K562 (cell line): Measurements from ENCODE around the gene TCAP. TPM values are rescaled to one million over a fixed set of nuclear protein-coding genes. Genes with fewer than 3 reads are reported as not detected.
A peak's percentile ranks its signal among the peaks of the same experiment; 100 is the strongest.

Source experiments
- ATAC-seq: fragments of 200-7000 bp; cut with Tn5 transposase; 3 replicates; pipeline ENCODE4 v1.9.1; 2020; ENCODE audit warnings: moderate library complexity
- BruUV-seq: library from RNA; stranded (reverse); fragments of 400-500 nt; replicated peaks from 2 replicates; lab custom pipeline; 2021; lab: Mats Ljungman, UMichigan
- CTCF ChIA-PET: fragments of 300-600 bp; formaldehyde crosslinking; extraction: SDS; loops from one replicate; lab custom pipeline; 2021; ENCODE audit warnings: low intra/inter-chr PET ratio; lab: Yijun Ruan, JAX
- POLR2A ChIA-PET: fragments of 300-600, 350-650 bp; sonication (Branson Sonifier 250); formaldehyde crosslinking; extraction: SDS; loops from one replicate; lab custom pipeline; 2021; ENCODE audit warnings: antibody characterized with exemption, inconsistent platforms; lab: Yijun Ruan, JAX
- DNase-seq, 4 experiments: peaks; one replicate each; pipeline versions ENCODE4 v3.0.0 to v3.0.0-alpha.2; 2011 to 2018; ENCODE audit warnings: low spot score in 3 of 4, mixed read lengths in 3 of 4; ENCODE audit errors: extremely low read depth in 1 of 4
- FAIRE-seq: peaks from 2 replicates; lab custom pipeline; 2011; peaks lifted over from hg19 to GRCh38; lab: Jason Lieb, UNC
- H2AFZ ChIP-seq: 2 replicates; pipeline ENCODE4 v1.6.0; 2011; ENCODE audit warnings: low read depth, low read length, control low read depth, inconsistent platforms
- H3K27ac ChIP-seq: fragments of 200-600 bp; 3 replicates; pipeline ENCODE4 v1.8.0; 2011; ENCODE audit warnings: low read depth, mild to moderate bottlenecking, control low read depth, inconsistent platforms, low read length, moderate library complexity, mixed read lengths; ENCODE audit errors: extremely low read depth
- H3K27me3 ChIP-seq, 2 experiments: fragments of 300-600 bp in 1 of 2; 2 replicates in 1 of 2; 3 replicates in 1 of 2; pipeline versions ENCODE4 v1.6.0 to v1.8.0; 2011; ENCODE audit warnings: inconsistent platforms in 2 of 2, low read length in 2 of 2, mild to moderate bottlenecking in 1 of 2, mixed read lengths in 1 of 2, moderate library complexity in 1 of 2; ENCODE audit not compliant: control insufficient read depth in 2 of 2, insufficient read depth in 2 of 2
- H3K36me3 ChIP-seq: fragments of 300-600 bp; 3 replicates; pipeline ENCODE4 v1.8.0; 2011; ENCODE audit warnings: mild to moderate bottlenecking, low read length, inconsistent platforms; ENCODE audit not compliant: control insufficient read depth, insufficient read depth
- H3K4me1 ChIP-seq, 2 experiments: fragments of 200-600 bp in 1 of 2; replicated peaks in 1 of 2; 2 replicates in 1 of 2; 3 replicates in 1 of 2; pipeline versions ENCODE4 v1.5.1 to v1.8.0; 2011; ENCODE audit warnings: inconsistent platforms in 2 of 2, low read length in 2 of 2, mild to moderate bottlenecking in 1 of 2, mixed read lengths in 1 of 2, moderate library complexity in 1 of 2; ENCODE audit not compliant: control insufficient read depth in 2 of 2, insufficient read depth in 2 of 2
- H3K4me2 ChIP-seq: 2 replicates; pipeline ENCODE4 v1.6.1; 2011; ENCODE audit warnings: low read length, control low read depth, inconsistent platforms, mixed read lengths; ENCODE audit not compliant: insufficient read depth
- H3K4me3 ChIP-seq: fragments of 200-600 bp; sonication (generic), shearing (Covaris generic); 2 replicates; pipeline ENCODE4 v1.5.1; 2016; ENCODE audit warnings: control low read depth, inconsistent platforms
- H3K79me2 ChIP-seq: fragments of 200-600 bp; 3 replicates; pipeline ENCODE4 v1.8.0; 2011; ENCODE audit warnings: low read length, inconsistent platforms; ENCODE audit not compliant: control insufficient read depth, insufficient read depth
- H3K9ac ChIP-seq, 2 experiments: 2 replicates each; pipeline versions ENCODE4 v1.6.0 to v1.6.1; 2011; ENCODE audit warnings: low read depth in 2 of 2, low read length in 2 of 2, control low read depth in 1 of 2, inconsistent platforms in 1 of 2, mild to moderate bottlenecking in 1 of 2, mixed read lengths in 1 of 2; ENCODE audit not compliant: insufficient read depth in 1 of 2
- H3K9me1 ChIP-seq: one replicate; pipeline ENCODE4 v1.6.0; 2011; ENCODE audit warnings: inconsistent platforms, mild to moderate bottlenecking, low read length, moderate library complexity; ENCODE audit not compliant: control insufficient read depth, insufficient read depth
- H3K9me3 ChIP-seq: replicated peaks from 2 replicates; pipeline ENCODE4 v1.5.1; 2011; ENCODE audit warnings: low read depth, low read length, inconsistent platforms; ENCODE audit not compliant: control insufficient read depth, insufficient read depth
- H4K20me1 ChIP-seq: replicated peaks from 2 replicates; pipeline ENCODE4 v1.6.1; 2011; ENCODE audit warnings: low read length, inconsistent platforms, mixed read lengths; ENCODE audit not compliant: control insufficient read depth, insufficient read depth
- GTF2A2 ChIP-seq: IDR thresholded peaks from 2 replicates; pipeline ENCODE4 v1.6.1; 2016; ENCODE audit warnings: mild to moderate bottlenecking, missing genetic modification characterization, missing compliant biosample characterization
- KDM4B ChIP-seq, 2 experiments: fragments of 450-650 bp in 1 of 2; sonication (generic) in 1 of 2; IDR thresholded peaks; 2 replicates each; pipeline ENCODE4 v1.6.1; 2016 to 2017; ENCODE audit warnings: borderline replicate concordance in 2 of 2, antibody characterized with exemption in 1 of 2, low read depth in 1 of 2, mild to moderate bottlenecking in 1 of 2
- PML ChIP-seq: IDR thresholded peaks from 2 replicates; pipeline ENCODE4 v1.6.1; 2012; ENCODE audit warnings: low read length, inconsistent platforms
- TEAD1 ChIP-seq, 2 experiments: fragments of 450-650 bp in 1 of 2; sonication (generic) in 1 of 2; formaldehyde crosslinking; IDR thresholded peaks; 2 replicates each; pipeline versions ENCODE4 v1.4.0 to v1.8.0; 2020 to 2022; ENCODE audit warnings: mild to moderate bottlenecking in 2 of 2, missing genetic modification reagents in 1 of 2
- TRIM28 ChIP-seq: fragments of 450-650 bp; IDR thresholded peaks from 2 replicates; pipeline ENCODE4 v1.6.1; 2017
- ZKSCAN1 ChIP-seq: fragments of 150-350 bp; IDR thresholded peaks from 2 replicates; pipeline ENCODE4 v1.6.1; 2016; ENCODE audit warnings: low read depth, low read length
- ZNF24 ChIP-seq: fragments of 450-650 bp; IDR thresholded peaks from 2 replicates; pipeline ENCODE4 v1.6.1; 2016
- ZNF280A ChIP-seq: fragments of 450-650 bp; IDR thresholded peaks from 2 replicates; pipeline ENCODE4 v1.6.1; 2018; ENCODE audit warnings: mild to moderate bottlenecking, low read depth; ENCODE audit not compliant: partially characterized antibody
- ZNF589 ChIP-seq: fragments of 200-800 bp; sonication (Bioruptor generic); IDR thresholded peaks from 2 replicates; pipeline ENCODE4 v1.6.1; 2016; ENCODE audit warnings: low read depth, missing genetic modification characterization, missing compliant biosample characterization
- WGBS: fragments of 100-300 bp; shearing (Covaris generic); methylation state at CpG from one replicate; pipeline ENCODE4 v1.1.6; 2016; ENCODE audit warnings: low coverage, mixed read lengths; ENCODE audit not compliant: insufficient coverage; ENCODE audit errors: missing lambda C conversion rate; 5-methylcytosine and 5-hydroxymethylcytosine counted together
- in situ Hi-C: fragments of 300-500 bp; cut with MboI; formaldehyde crosslinking; loops from 4 replicates; pipeline ENCODE4 v1.15.0; 2018; ENCODE audit warnings: inconsistent platforms, mixed read lengths
- intact Hi-C: fragments of 100-400 bp; cut with micrococcal nuclease; formaldehyde crosslinking; loops from 2 replicates; pipeline ENCODE4 v1.14.2; 2022
- polyA plus RNA-seq, 8 experiments: library from polyadenylated mRNA; depleted of rRNA in 4 of 8; stranded (reverse) in 5 of 8; unstranded in 3 of 8; fragments of >200 nt; fragmentation: Nextera tagmentation in 2 of 8; fragmentation: Illumina TruSeq in 1 of 8; extraction: Ambion mirVana in 2 of 8; extraction: Trizol in 1 of 8; gene quantifications; 2 replicates each; pipeline versions ENCODE4 v1.2.1 to v1.2.3, GENCODE V29; 2011 to 2014; ENCODE audit warnings: inconsistent platforms in 1 of 8, missing spikeins in 1 of 8
- total RNA-seq, 7 experiments: library from RNA; depleted of rRNA in 6 of 7; stranded (reverse); fragments of >200 nt in 6 of 7; fragmentation: Illumina TruSeq in 2 of 7; extraction: Trizol in 2 of 7; gene quantifications; 2 replicates each; pipeline versions ENCODE4 v1.2.1 to v1.2.3, GENCODE V29; 2011 to 2021; ENCODE audit warnings: low replicate concordance in 1 of 7
- TF ChIP-seq, protein P1 (sequence below), 3 experiments: IDR thresholded peaks in 2 of 3; conservative IDR thresholded peaks in 1 of 3; 2 replicates each; pipeline ENCODE4 v1.5.1; 2011 to 2012; ENCODE audit warnings: low read length in 3 of 3, mild to moderate bottlenecking in 3 of 3, control low read depth in 2 of 3, improper control_type of control experiment in 1 of 3, inconsistent platforms in 1 of 3, low read depth in 1 of 3, mixed read lengths in 1 of 3, moderate library complexity in 1 of 3; ENCODE audit not compliant: insufficient read depth in 2 of 3

Gene TCAP
- total and polyA plus RNA-seq, 9 of the 15 experiments (the other 6 are each of a cell fraction or from before 2014, with no cell fraction given), result 0.33 to 1.4 (median 0.82) TPM; not detected in 2

- Histone ChIP-seq H3K27me3 (no peaks in the 10 kb centered on the region; a peak in 1 of 5 replicates), H4K20me1 (no peaks in the 10 kb centered on the region; the same call in 1 of the 2 replicates), H3K9me3 (no peaks in the 10 kb centered on the region), H3K9me1 (no peaks in the 10 kb centered on the region), H3K9ac (no peak overlapping the region; a peak in 1 of 4 replicates), H2AFZ (no peak overlapping the region), H3K4me3 (no peak overlapping the region), H3K4me1 (peaks cover 0 to 26% of the 10 kb centered on the region in 2 experiments; a peak in 3 of 5 replicates), H3K4me2 (no peak overlapping the region), H3K79me2 (no peaks in the 10 kb centered on the region), H3K27ac (no peak overlapping the region), H3K36me3 (no peaks in the 10 kb centered on the region)
- in situ Hi-C loops, result no loop called here
- DNase-seq (no peak), ATAC-seq (no peak), FAIRE-seq (no peak)
- ChIA-PET POLR2A (interaction anchor here (0.6 to 2.0 kb wide), 3 partner anchors 15 to 141 kb away, joined by 3 to 10 read pairs (median 3); partner anchors contain the start of gene PGAP3), CTCF (no interaction called here)
- intact Hi-C loops, result no loop called here
- WGBS, result 38% methylated on average over 5 of the region's 5 CpGs
- no TSS peak for BruUV-seq
- TF ChIP-seq ZNF24, result peak; percentile 95
- no peak for TF ChIP-seq KDM4B (IDR thresholded peaks at IDR 0.05; ENCODE audit: borderline replicate concordance in 2 of 2, low read depth in 1 of 2)
Measured at GRCh38 chr17:39703913-39704312, 38.8 kb downstream of the TCAP start.

- Histone ChIP-seq H3K4me1 (peaks cover 0 to 30% of the 10 kb centered on the region in 2 experiments; a peak in 3 of 5 replicates), H3K9me3 (no peaks in the 10 kb centered on the region), H3K79me2 (no peaks in the 10 kb centered on the region), H3K9me1 (no peaks in the 10 kb centered on the region), H3K9ac (peak overlapping the region in 1 of 2 experiments; percentile 59; a peak in 2 of 4 replicates), H2AFZ (no peak overlapping the region), H3K4me2 (no peak overlapping the region), H3K4me3 (no peak overlapping the region), H3K27ac (no peak overlapping the region), H3K36me3 (no peaks in the 10 kb centered on the region), H3K27me3 (peaks cover 0 to under 1% of the 10 kb centered on the region in 2 experiments; a peak in 1 of 5 replicates), H4K20me1 (no peaks in the 10 kb centered on the region; the same call in 1 of the 2 replicates)
- in situ Hi-C loops, result no loop called here
- ATAC-seq (no peak), DNase-seq (no peak), FAIRE-seq (no peak)
- ChIA-PET POLR2A (interaction anchor here (1.5 to 1.6 kb wide), 2 partner anchors 10 to 17 kb away, joined by 4 read pairs; partner anchors contain the start of gene PGAP3), CTCF (no interaction called here)
- no TSS peak for BruUV-seq
- TF ChIP-seq TEAD1 (CRISPR knock-in tag; IDR thresholded peaks at IDR 0.05), result peak in 1 of 2 experiments; percentile 66; a peak in 1 of 4 replicates
- TF ChIP-seq, protein P1, sequence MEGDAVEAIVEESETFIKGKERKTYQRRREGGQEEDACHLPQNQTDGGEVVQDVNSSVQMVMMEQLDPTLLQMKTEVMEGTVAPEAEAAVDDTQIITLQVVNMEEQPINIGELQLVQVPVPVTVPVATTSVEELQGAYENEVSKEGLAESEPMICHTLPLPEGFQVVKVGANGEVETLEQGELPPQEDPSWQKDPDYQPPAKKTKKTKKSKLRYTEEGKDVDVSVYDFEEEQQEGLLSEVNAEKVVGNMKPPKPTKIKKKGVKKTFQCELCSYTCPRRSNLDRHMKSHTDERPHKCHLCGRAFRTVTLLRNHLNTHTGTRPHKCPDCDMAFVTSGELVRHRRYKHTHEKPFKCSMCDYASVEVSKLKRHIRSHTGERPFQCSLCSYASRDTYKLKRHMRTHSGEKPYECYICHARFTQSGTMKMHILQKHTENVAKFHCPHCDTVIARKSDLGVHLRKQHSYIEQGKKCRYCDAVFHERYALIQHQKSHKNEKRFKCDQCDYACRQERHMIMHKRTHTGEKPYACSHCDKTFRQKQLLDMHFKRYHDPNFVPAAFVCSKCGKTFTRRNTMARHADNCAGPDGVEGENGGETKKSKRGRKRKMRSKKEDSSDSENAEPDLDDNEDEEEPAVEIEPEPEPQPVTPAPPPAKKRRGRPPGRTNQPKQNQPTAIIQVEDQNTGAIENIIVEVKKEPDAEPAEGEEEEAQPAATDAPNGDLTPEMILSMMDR (IDR thresholded peaks at IDR 0.05 in 2 of 3, conservative IDR thresholded peaks at IDR 0.05 in 1 of 3; ENCODE audit: insufficient read depth in 2 of 3, low read depth in 1 of 3, low read length in 3 of 3), result no peak
- no peak for TF ChIP-seq PML
- no peak for TF ChIP-seq GTF2A2 (tag)
- TF ChIP-seq TRIM28, result no peak
- TF ChIP-seq ZNF280A, result no peak
- peak; percentile 85 for TF ChIP-seq ZKSCAN1
- TF ChIP-seq ZNF589 (CRISPR knock-in tag), result no peak
- WGBS, result 42% methylated on average over 10 of the region's 11 CpGs
- intact Hi-C loops, result no loop called here
Measured at GRCh38 chr17:39704821-39705551, 39.8 kb downstream of the TCAP start.
